Eye (tissue), 1 donor: ENCODE results near the gene CTSO.

Experiments used
- DNase-seq: peaks from one replicate; pipeline ENCODE4 v3.0.0-alpha.2; 2015

The CTSO gene, protein sequence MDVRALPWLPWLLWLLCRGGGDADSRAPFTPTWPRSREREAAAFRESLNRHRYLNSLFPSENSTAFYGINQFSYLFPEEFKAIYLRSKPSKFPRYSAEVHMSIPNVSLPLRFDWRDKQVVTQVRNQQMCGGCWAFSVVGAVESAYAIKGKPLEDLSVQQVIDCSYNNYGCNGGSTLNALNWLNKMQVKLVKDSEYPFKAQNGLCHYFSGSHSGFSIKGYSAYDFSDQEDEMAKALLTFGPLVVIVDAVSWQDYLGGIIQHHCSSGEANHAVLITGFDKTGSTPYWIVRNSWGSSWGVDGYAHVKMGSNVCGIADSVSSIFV

DNA sequence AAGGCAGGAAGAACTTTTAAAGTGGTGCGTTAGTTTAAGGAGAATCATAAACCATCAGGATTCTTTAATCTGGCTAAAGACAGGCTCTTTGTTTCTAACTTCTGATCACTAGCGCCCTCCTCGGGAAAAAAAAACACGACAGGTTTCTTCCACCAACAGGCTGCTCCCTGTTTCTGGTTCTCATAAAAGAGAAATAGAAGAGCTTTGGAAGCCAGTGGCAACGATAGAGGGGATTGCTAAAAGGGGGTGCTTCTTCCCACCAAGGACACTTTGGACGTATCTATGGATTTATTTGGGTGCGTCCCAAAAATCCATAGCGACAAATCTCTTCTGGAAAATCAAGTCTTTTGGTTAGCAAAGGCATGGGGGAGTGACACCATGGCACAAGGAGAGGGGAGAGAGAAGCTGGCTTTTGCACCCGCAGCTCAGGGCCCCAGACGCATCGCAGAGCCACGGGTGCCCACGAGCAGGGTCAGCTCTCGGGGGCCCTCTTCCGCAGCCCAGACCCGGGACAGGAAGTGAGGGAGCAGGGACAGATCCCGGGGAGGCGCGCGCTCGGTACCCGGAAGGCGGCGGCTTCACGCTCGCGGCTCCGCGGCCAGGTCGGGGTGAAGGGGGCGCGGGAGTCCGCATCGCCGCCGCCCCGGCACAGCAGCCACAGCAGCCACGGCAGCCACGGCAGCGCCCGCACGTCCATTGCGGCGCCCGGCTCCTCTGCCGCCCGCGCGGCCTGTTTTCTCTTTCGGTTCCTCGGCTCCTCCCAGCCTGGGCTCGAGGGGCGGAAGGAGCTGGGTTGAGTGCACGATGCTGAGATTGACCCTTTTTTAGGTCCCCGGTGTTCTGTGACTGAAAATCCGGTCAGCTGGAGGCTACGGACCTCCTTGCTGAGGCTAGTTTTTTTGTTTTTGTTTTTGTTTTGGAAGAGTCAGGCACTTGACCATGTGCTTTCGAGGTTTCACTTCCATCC is at the start of gene CTSO:
Gene CTSO, minus strand, starts transcription at position 716 of the 967 bp plus-strand sequence. Its CDS starts 19 bp downstream, at position 697.
- peak; percentile 96 for DNase-seq

DNA sequence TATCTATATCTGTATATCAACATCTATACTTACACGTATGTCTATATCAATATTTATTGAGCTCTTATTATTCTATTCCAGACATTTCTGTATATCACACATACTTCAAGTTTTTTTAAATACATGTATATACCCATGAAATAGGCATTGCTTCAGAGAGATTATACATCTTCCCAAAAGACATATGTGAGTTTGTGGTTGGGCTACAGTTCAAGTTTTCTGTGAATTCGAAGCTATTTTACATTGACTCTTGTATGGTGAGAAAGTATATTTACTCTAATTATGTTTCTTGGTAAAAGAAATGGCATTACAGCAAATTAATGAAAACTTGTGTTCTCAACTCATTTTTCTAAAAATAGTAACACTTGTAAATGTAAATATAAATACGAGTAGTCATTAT is 46.8 kb upstream of the CTSO start:
- no peak for DNase-seq

DNA sequence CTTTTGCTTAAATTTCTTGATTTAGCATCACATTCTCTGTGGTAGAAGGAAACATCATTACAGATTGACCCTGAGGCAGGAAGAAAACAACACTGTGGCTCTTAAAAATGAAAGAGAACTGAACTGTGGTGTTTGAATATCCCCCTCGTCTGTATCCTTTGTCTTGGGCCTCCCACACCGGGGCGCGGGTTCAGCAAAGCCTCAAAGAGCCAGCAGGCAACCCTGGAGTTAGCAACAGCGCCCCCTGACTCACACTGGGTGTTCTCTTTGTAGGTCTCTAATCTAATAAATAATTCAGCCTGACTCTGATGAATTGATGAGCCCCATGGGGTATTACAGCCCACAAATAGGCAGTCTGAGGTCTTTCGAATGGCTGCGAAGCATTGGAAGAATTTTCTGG is 46.1 kb upstream of the CTSO start:
- DNase-seq: peak; percentile 52

DNA sequence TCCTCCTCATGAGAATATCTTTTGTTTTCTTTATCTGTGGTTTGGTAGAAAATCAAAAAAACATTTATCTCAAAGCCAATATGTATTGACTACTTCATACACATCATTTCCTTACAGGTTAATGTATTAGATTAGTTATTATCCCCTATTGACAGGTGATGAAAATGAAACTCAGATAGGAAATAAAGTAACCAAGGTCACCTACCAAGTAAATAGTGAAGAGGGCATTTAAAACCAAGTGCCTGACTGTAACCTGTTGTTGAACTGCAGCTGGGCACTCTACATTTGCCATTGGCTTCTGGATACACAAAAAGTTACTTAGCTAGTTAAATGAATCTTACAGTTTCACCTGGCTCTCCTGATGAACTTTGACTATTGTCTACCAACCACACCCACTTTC is 41.4 kb upstream of the CTSO start:
- no peak for DNase-seq

DNA sequence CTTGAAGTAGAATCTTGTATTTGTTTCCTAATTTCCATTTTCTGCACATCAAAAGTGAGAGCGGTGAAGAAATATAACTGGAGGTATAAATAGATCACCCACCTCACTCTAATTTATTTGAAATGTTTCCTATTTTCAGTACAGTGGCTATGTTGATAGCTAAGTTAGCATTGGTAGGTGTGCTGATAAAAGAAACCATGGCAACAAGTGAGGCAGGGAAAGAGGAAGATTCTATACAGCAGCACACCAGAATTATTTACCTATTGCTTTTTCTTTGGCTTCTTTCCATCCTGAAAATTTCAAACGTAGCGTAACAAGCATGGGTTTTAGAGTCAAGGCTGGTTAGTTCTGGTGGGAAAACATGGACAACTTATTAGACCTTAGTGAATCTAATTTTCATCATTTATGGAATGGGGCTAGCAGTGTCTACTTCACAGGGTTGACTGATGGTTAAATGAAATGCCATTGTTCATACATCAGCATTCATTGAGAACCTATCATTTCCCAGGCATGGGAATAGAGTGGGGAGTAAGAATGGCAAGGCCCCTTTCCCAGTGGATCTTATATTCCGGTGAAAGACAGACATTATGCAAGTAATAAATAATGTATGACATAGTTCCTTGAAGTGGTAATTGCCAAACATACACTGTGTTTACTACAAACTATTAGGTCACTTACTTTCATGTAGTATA is 30.6 kb upstream of the CTSO start:
- no peak for DNase-seq

DNA sequence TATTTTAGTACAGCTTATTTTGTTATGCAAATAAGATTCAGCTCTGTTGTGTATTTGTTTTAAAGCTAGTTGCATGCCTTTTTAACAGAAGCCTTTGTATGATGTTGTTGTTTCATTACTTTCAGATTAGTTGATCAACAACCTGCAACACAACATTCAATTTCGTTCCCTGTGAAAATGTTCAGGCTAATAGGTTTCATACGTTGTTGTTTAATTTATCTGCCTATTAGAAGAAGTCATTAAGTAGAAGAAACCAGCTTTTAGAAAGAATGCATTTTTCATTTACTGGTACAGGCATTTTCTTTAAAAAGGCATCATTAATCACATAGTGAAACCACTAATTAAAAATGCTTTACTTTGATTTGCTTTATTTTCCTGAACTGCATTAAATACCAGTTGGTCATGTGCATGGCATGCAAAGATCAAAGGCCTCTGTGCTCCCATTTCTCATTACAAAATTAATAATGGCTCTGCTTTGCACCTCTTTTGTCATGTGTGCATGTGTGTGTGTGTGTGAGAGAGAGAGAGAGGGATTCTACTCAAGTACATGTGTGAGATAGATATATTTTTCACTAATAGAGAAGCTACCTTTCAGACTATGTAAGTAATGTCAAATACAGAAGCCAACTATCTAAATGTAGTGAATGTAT is 29.2 kb upstream of the CTSO start:
- no peak for DNase-seq

DNA sequence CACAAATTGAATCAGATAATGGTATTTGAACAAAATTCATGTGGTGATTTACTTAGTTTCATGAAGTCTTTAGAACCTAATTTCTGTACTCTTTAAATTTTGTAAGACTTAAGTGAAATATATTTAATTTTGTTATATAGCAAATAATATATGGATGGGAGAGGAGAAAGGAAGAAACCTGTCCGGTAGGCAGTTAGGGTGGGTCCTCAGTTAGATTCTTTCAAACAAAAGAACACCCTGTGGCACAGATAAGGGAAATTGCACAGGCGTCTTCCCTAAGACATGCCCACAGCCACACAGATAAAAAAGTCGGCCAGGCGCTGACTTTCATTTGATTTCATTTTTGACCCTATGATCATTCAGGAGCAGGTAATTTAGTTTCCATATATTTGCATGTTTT is 25.1 kb upstream of the CTSO start:
- no peak for DNase-seq

DNA sequence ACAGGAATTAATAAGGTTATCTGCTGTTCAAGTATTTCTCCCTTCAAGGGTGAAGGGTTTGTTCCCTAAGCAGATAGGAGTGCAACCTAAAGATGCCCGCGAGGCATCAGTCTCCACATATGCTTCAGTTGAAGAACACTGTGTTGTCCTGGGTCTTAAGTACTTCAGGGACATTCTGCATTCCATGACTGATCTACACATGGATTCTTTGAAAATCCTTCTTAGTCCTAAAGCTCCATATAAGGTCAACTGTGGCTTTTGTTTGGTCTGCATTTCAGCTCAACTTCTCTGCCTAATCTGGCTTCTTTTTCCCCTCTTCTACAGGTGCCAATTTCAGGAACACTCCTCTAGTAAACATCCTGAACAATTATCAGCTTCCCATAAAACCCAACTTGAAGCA is 21.8 kb upstream of the CTSO start:
- DNase-seq: no peak

DNA sequence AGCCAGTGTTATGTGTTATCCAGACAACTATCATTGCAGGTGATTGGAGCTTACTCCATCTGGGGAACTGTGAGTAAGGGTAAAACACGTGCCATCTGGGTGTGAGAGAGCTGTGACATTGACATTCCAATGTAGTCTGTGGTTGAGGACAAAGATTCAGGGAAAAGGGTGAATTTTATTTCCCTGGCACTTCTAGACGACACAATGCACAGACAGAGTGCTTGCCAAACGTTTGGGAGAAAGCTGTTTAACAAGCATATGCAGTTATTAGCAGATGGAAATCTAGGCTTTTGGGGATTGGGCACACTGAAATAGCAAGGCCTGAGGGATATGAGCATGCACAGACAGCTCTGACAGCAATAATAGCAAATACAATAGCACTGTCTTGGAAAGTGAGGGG is 21.3 kb upstream of the CTSO start:
- DNase-seq: no peak

DNA sequence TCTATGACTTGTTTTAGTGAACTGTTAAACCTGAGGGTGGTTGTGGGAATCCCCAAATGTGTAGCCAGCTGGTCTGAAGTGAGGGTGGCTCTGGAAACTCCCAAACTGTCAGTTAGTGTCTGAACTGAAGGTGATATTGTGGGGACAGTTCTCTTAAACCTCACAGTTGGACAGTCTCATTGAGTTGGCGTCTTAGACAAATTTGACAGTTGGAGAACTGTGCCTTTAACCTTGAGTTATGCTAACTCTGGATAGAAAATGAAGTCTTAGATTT is 20.7 kb upstream of the CTSO start:
- no peak for DNase-seq

DNA sequence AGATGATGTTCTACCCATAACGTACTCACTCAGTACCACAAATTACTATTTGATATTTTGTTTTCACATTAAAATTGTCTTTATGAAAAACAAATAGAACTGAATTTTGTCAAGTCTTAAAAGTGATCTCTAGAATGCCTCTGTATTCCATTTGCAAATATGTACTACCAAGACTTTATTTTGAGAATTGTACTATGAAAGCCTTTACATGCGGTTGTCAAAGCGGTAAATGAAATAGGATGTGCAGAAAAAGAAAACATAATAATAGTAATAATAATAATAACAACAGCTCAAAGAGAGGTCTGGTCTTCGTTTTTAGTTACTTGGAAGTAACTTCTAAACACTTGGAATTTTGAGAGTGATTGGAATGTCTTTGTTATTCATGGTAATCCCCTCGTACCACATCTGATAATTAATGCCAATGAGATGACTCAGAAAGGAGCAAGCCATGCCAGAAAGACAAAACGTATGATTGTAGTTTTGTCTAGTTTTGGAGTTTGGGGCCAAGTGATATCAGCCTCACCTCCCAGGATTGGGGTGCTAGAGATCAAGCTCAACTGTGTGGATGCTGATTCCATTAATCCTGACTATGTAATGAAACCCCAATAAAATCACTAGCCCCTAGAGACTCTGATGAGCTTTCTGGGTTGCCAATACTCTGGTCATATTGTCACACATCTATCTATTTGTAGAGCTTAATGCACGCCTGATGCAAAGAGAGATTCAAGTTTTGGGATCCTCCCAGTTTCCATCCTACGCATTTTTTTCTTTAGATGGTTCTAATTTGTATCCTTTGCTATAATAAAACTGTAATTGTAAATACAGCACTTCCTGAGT is 20.2 kb upstream of the CTSO start:
- DNase-seq: no peak

DNA sequence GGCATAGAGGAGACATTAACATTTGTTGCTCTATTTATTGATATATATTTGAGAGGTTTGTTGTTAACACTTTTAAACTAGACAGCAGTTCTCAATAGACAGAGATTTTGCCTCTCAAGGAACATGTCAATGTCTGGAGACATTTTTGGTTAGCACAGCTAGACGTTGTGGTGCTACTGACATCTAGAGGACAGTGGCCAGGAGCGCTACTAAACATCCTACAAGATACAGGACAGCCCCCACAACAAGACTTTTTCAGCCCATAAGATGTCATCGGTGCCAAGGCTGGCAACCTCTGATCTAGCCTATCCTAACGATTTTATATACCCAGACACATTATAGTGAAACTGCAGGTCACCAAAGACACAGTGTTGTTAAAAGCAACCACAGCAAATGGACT is 18.4 kb upstream of the CTSO start:
- peak; percentile 37 for DNase-seq

DNA sequence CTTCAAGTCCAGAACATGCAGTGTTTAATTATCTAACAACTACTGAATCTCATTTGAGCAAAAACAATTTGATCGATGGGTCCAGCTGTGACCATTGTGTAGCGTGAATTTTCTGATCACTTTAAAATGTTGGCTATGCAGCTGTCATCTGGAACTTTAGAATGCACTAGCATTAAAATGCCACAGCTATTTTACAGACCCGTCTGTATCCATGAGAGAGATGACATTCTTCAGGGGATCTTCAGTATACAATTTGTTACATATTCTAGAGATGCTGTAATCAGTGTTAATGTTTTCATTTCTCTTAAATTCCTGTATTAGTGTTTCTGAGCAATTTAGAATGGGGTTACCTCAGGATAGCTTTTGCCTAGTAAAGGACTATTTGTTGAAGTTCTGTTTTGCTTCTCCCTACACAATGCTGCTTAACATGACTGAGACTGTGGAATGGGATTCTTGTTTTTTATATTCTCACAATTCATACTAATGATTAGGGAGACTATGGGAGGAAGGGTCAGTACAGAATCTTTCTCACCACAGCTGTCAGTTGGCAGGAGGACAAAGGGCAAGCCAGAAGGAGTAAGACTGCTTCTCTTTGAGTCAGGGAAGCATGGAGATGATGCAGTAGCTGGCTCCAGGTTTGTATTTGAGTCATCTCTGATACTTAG is 13.2 kb upstream of the CTSO start:
- peak; percentile 62 for DNase-seq

DNA sequence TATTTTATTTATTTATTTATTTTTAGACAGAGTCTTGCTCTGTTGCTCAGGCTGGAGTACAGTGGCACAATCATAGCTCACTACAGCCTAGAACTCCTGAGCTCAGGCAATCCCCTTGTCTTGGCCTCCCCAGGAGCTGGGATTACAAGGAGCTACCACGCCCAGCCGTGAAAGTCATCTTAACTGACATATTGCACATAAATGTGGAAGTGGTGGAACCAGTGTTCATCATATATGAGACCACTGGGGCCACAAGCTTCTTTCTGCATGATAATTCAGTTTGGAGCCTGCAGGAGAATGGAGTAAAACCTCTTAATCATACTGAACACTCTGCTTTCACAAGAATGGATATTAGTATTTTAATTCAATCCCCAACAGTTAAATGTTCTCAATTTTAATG is 12.5 kb upstream of the CTSO start:
- no peak for DNase-seq

DNA sequence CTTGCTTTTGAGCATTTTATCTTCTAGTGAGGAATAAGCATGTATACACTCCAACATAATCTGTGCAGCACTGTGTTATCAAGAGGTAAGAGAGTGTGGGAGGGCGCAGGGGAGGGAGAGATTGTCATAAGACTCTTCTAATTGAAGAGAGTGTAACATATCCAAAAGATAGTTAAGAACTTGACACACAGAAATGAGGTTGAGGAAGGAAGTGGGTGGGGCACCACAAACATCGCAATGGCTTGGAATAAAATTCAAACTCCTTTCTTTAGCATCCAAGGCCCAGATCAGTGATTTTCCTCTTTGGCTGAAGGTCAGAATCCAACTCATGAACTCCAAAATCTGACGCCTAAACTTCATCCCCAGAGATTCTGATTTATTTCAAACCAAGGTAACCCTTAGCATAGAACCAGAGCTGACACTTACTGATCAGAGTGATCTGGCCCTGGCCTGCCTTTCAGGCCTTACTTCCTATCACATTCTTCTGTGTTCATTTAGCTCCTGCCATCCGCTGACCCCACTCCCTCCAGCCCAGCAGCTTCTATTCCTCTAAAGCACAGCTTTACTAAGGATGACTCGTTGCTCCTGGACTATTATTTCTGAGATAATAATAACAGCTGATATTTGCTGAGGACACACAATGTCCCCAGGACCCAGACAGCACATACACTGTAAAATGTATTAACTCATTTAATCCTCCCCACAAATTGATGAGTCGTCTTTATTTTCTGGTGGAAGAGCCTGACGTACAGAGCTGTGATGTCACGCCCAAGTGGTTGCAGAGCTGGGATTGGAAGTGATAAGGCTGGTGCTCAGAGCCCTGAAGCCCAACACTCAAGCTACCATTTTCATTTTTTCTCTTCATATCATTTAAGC is 10.6 kb upstream of the CTSO start:
- DNase-seq: no peak

DNA sequence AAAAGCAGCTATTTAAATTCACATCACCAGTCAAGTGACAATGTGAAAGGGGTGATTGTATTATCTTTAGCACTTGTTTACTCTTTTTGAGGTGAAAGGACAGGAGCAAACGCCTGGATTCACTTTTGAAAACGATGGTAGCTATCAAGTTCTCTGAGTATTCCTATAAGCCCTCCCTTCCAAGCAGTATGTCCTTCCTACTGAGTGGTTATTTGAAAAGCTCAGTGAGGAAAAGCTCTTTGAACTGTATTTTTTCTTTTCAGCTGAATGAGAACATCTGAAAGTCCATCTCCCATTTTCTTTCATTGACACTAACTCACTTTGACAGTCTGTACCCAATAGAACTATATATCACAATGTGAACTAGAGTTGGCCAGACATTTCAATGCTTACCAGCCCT is 9.1 kb upstream of the CTSO start:
- peak; percentile 88 for DNase-seq

DNA sequence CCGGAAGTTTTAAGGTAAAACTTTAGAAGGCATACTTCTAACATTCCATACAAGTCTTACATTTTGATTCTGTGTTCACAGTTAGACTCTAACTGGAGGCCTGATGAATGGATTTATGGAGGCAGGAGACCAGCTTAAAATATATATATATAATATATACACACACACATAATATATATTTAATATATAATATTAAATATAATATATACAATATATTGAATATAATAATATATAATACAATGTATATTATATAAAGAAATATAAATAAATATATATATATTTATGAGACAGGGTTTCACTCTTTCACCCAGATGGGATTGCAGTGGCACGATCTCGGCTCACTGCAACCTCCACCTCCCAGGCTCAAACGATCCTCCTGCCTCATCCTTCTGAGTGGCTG is 7.9 kb upstream of the CTSO start:
- no peak for DNase-seq

DNA sequence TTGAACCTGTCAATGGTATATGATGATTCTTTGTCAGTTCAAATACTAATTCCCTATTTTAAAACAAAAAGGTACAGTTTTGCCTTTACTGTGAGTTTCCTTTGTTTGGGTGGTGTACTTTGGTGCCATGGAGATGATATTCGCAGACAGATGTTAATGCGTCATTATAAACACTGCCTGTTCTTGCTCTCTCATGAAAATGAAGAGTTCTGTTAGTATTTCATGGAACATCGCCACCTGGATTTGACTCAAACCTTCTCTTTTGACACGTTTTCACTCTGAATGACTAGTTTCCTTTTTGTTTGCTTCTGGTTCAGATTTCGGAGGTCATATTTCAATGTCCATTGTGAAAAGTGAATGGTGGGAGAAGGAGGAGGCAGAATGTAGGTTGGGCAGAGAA is 6.9 kb upstream of the CTSO start:
- no peak for DNase-seq

DNA sequence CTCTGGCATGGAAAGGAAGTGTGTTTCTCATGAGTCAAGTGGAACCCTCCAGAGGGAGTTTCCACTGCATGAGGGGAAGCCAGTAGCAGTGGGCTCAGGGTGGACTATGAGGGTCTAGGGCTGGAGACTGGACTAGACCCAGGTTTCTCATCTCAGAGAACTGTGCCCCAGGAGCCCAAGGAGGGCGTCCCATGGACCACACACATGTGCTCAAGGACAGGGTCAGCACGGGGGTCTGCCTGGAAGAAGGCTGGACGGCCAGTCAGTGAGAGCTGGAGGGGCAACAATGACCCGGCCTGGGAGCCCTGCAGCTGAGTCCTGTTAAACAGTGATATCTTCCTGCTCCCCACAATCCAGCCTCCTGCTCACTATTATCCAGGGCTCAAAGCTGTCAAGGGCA is 5.8 kb upstream of the CTSO start:
- DNase-seq: no peak

DNA sequence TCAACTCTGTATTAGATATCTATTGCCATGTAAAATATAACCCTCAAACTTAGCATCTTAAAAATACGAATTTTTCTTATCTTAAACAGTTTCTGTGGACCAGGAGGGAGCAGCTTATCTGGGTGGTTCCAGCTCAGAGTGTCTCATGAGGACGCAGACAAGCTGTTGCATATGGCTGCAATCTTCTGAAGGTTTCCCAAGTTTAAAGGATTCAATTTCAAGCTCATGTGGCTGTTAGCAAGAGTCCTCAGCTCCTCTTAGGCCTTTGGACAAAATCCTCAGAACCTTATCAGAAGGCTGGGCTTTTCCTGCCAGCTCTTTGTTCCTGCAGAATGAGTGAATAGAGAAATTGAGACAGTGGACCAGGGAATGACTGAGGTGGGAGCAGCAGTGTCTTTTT is 2.8 kb upstream of the CTSO start:
- DNase-seq: no peak

DNA sequence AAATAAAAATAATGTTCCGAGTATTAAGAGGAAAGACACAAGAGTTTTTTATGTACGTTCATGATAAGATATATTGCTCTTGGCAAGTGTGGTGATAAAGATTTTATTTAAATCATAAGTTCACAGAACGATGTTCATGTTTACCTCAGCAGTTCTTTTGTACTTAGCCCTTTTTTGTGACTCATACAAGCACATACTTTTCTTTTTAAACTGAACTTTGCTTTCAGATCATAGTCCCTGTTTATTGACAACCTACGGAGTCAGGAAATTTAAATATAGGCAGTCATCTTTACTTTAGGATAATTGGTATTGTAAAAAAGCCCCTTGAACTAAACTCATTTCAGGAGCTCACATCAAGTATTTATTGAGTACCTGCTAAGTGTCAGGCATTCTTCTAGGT is 1.3 kb upstream of the CTSO start:
- no peak for DNase-seq
